22Rv1 (cell line): ENCODE data around the gene RARRES2.

Experiments
- CTCF ChIP-seq: fragments of 450-650 bp; IDR thresholded peaks from 2 replicates; pipeline ENCODE4 v1.5.1; 2017; ENCODE audit warnings: mild to moderate bottlenecking
- ZFX ChIP-seq: fragments of 450-650 bp; IDR thresholded peaks from 2 replicates; pipeline ENCODE4 v1.6.1; 2017; ENCODE audit warnings: antibody characterized with exemption, borderline replicate concordance

DNA sequence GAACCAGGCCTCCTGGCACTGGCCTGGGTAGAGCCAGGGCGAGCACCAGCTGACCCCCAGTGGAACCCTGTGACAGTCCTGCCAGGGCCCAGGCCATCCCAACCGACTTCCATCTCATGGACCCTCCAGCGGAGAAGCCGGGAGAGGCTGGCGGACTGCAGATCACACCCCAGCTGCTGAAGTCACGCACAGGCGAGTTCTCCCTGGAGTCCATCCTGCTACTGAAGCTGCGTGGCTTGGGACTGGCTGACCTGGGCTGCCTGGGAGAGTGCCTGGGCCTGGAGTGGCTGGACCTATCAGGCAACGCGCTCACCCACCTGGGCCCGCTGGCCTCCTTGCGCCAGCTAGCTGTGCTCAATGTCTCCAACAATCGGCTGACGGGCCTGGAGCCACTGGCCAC, 4.7 kb downstream of the RARRES2 start:
- TF ChIP-seq CTCF (no peak), ZFX (no peak)
